ENCODE measurements around the gene LRRC61.
A peak's percentile ranks its signal among the peaks of the same experiment; 100 is the strongest.
"Not testable (repeated sequence)": the region's sequence is repeated elsewhere in the genome, so short reads cannot be mapped to it uniquely, and the experiment has no call there.

LRRC61 gene

DNA sequence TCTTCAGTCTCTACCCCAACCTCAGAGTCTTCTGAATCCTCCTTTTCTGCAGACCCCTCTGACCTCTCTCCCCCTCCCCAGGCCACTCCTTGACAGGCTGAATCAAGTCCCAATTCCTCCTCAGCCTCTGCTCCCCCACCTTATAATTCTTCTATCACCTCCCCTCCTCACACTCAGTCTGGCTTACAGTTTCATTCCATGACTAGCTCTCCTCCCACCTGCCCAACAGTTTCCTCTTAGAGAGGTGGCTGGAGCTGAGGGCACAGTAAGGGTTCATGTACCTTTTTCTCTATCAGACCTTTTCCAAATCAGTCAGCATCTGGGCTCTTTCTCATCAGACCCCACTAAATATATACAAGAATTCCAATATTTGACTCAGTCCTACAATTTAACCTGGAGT lies 14.6 kb upstream of the LRRC61 start:
- no peak for DNase-seq

DNA sequence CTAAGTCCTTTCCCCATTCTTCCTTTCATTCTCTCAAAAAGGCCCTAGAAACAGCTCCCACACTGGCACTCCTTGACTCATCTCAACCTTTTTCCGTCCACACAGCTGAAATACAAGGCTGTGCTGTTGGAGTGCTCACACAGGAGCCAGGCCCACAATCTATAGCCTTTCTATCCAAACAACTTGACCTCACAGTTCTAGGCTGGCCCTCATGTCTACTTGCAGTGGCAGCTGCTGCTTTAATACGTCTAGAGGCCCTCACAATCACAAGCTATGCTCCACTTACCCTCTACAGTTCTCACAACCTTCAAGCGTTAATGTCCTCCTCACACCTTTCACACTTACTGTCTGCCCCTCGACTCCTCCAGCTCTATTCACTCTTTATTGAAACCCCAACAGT lies 12.0 kb upstream of the LRRC61 start:
- DNase-seq = no peak

DNA sequence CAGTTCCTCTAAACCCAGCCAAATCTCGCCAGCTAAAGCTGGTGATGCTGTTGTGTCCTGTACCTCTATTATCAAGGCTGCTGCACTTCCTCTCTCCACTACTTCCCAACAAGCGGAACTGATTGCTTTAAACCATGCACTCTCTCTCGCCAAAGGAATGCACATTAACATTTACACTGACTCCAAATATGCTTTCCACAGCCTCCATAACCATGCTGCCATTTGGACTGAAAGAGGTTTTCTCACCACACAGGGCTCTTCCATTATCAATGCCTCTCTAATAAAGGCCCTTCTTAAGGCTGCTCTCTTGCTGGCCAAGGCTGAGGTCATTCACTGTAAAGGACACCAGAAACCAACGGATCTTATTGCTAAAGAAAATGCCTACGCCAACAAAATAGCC lies 11.4 kb upstream of the LRRC61 start:
- no peak for DNase-seq

DNA sequence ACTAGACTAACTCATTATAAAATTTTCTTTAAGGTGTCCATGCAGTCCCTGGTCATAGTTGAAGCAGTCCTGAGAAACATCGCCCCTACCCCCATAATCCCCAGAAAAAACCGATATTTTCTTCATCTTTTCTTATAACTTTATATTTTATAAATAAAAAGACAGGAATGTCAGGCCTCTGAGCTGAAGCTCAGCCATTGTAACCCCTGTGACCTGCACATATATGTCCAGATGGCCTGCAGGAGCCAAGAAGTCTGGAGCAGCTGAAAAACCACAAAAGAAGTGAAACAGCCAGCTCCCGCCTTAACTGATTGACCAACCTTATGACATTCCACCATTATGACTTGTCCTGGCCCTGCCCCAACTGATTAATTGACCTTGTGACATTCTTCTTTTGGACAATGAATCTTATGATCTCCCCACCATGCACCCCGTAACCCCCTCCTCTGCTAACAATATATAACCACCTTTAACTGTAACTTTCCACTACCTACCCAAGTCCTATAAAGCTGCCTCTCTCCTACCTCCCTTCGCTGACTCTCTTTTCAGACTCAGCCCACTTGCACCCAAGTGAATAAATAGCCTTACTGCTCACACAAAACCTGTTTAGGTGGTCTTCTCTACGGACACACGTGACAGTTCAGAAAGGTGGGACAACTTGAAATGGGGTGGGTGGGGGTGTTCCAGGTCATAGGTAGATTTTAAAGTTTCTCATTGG lies 10.3 kb upstream of the LRRC61 start:
- not testable (repeated sequence) for DNase-seq

DNA sequence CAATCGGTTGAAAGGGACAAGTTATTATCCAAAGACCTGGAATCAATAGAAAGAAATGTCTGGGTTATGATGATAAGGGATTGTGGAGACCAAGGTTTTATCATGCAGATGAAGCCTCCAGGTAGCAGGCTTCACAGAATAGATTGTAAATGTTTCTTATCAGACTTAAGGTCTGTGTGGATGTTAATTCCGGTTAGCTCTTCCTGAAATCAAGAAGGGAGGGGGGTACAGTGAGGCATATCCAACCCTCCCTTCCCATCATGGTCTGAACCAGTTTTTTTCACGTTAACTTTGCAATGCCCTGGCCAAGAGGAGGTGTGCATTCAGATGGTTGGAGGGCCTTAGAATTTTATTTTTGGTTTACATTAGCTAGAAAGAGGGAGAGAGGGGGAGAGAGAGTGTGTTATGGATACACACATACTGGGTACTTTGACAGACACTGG lies 9.8 kb upstream of the LRRC61 start:
- DNase-seq = no peak

DNA sequence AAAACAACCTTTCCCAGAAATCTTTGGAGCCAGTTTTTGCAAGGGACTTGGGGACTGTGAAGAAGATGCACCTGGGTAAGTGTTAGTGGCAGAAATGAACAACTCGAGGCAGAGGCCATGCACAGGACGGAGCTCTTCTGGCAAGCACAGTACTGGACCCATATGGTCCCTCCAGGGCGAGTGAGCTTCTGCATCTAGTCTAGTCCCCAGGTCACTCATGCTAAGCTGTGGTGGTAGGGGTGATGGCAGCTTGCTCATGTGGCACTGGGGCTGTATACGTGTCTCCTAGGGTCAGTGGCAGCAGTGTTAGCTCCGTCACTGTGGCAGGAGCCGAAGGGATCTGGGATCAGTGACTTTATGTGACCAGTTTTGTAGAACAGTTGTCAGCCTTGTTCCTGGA lies 9.3 kb upstream of the LRRC61 start:
- DNase-seq = no peak

DNA sequence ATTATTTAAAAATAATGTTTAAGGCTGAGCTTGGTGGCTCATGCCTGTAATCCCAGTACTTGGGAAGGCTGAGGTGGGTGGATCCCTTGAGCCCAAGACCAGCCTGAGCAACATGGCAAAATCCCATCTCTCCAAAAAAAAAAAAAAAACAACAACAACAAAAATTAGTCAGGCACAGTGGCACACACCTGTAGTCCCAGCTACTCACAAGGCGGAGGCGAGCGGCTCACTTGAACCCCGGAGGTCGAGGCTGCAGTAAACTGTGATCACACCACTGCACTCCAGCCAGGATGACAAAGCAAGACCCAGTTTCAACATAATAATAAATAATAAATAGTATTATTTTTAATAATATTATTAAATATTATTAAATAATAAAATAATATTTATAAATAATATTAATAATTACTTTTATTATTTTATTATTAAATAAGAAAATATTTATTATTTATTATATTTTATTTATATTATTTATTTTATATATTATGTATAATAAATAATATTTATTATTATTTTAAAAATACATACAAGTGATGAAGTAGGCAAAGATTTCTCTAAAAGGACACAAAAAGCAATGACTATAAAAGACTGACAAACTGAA lies 8.4 kb upstream of the LRRC61 start:
- no peak for DNase-seq

DNA sequence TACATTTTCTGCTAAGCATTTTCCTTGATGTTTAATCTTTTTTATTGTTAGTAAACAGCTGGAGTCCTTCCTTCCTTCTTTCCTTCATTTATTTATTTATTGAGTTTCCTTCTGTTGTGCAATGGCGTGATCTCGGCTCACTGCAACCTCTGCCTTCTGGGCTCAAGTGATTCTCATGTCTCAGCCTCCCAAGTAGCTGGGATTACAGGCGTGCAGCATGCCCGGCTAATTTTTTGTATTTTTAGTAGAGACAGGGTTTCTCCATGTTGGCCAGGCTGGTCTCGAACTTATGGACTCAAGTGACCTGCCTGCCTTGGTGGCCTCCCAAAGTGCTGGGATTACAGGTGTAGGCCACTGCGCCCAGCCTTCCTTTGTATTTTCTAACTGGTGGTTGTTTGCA lies 6.2 kb upstream of the LRRC61 start:
- DNase-seq = not testable (repeated sequence)

DNA sequence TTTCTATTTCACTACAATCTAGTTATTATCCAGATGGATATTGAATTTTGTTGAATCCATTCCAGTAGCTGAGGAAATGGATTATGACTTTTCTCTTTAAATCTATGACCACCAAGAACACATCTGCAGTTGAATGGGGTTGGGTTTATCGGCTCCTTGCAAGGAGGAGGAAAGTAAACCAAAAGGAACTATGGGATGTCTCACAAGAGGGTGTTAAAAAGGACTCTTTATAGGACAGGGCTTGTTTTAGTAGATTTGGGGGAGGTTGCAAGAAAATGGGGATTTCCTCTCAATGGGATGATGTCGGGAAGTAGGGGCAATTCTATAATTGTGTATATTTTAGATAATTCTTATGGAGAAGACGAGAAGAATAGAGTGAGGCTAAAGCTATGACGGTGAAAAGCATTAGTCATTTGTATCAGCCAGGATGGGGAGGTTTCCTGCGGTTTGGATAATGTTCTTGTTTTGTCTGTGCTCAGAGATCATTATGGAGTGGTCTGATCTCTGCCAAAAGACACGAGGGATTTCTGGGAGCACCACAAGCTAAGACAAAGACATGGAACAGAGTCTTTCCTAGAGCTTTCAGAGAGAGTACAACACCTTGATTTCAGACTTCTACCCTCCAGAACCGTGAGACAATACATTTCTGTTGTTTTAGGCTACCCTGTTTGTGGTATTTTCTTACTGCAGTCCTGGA lies 5.3 kb upstream of the LRRC61 start:
- DNase-seq = no peak

DNA sequence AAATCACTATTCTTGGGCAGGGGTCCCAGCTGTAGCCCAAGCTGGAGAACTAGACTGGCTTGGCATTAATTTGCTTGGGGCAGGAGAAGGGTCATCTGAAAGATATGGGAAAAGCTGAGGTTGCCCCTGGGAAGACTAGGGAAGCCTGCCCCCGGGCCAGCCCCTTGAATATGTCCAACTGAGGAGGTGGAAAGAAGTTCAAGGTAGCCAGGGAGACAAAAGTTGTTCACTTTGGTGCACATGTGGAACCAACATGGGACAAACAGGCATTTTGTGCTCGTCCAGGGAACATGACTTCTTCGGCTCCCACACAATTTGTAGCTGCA lies 1.4 kb upstream of the LRRC61 start:
- no peak for DNase-seq

DNA sequence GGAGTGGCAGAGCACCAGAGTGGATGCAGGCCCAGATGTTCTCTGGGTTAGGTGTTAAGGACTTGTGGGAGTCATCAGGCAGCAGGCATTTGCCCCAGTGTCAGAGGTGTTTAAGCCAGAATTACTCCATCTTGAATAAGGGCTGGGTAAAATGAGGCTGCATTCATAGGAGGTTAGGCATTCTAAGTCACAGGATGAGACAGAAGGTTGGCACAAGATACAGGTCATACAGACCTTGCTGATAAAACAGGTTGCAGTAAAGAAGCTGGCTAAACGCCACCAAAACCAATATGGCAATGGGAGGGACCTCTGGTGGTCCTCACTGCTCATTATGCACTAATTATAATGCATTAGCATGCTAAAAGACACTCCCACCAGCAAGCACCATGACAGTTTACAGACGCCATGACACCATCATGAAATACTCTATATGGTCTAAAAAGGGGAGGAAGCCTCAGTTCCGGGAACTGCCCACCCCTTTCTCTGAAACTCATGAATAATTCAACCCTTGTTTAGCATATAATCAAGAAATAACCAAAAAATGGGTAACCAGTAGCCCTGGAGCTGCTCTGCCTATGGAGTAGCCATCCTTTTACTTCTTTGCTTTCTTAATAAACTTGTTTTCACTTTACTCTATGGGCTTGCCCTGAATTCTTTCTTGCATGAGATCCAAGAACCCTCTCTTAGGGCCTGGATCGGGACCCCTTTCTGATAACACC lies 882 bp upstream of the LRRC61 start:
- peak; percentile 71 for DNase-seq

DNA sequence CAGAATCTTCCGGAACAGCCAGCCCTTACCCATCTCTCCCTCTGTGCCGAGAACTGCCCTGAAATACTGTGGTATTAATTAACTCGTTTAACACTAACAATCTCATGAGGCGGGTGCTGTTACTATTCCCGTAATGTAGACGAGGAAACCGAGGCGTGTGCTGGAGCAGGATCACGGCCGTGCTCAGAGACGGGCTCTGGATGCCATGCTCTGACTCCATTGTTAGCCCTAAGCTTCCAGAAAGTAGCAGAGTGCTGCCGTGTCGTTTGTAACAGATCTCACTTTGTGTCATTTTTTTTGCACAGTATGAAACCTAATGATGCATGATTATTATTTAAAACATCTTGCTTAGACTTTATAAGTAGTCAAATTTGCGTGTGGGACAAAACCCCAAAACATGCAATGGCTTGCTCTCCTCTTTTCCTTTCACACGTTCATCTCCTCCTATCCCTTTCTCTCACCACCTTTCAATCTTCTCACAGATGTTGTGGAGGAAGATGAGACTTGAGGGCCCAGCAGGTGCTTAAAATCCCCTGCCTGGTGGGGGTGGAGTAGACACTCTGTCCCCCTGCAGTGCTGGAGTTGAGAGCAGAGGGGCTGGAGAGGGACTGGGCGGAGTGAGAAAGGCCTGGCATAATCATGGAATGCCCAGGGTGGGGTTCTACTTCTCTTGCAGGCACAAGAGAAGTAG lies 672 bp downstream of the LRRC61 start:
- DNase-seq = no peak

DNA sequence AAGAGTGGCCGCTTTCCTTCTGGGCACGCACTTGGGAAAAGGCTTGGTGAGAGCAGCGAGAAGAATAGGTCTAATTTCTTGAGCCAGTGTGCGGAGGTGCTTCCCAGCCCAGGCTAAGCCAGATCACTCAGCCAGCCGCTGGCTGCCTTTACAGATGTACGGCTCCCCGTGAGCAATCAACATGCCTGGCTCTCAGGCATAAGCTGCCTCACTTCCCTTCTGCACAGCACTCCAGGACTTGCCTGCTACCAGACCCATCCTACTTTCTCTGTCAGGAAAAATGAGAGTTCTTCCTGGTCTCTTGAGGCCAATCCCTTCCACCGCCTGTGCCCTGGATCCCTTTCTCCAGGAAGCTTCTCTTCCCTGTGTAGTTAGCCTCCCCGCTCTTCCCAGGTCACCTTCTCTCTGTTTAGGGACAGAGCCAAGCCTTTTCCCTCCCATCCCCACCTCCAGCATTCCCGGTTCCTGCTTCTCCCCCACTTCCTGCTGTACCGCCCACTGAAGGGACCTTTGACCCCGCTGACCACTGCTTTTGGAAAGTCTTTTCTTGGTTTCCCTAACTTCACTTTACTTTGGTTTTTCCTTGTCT lies 1.3 kb downstream of the LRRC61 start:
- DNase-seq = no peak

DNA sequence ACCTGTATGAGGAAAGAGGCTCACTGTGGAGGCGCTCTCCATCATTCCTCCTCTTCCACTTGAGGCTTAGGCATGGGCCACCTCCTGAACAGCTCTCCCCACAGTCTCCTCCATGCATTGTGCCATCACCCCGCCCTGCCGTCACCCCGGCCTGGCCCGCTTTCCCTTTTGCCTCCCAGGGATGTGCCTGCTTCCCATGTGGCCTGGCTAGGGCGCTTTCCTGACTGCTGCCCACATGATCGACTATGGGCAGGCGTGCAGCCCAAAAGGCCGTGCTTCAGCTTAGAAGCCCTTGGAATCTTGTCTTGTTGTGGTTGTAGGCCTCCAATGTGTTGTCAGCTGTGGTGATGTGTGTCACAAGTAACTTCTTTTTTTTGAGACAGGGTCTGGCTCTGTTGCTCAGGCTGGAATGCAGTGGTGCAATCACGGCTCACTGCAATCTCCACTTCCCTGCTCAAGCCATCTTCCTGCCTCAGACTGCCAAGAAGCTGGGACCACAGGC lies 2.0 kb downstream of the LRRC61 start:
- no peak for DNase-seq

DNA sequence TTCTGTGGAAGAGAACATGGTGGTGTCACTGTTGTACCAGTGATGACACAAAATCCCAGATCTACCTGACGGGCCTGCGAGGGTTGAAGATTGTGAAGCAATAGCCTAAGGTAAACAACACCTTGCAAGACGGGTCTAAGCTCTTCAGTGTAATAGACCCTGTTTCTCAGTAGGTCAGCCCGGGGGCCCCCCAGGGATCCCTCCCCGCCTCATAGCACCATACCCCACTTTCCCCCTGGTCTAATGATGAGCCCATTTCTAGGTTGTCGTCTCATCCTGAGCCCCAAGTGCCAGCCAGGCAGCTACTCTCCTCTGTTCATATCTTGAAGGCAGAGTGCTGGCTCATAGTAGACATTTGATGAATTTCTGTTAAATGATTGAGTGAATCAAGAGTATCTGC lies 2.7 kb downstream of the LRRC61 start:
- DNase-seq = no peak

DNA sequence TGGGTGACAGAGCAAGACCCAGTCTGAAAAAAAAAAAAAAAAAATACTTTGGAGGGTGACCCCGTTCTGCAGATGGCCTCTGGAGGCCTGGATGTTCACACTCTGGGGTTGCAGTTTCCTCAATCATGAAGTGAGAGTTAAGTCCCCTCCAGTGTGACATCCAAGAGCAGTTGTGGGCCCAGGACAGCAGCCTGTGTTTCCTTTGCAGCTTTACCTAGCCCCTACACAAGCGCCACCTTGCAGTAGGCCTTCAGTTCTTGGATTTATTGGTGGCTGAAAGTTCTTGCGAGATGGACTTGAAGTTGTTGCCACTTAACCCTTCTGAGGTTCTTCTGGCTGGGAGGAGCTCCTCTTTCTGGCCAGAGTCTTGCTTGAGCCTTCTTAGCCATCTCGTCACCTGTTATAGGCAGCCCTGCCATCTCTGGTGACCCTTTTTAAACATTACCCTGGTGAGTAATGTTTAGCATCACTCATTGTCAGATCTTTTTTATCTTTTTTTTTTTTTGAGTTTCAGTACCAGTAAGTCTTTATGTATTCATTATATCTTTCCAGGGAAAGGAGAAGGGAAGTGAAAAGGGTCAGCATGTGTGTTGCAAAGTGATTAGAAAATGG lies 3.6 kb downstream of the LRRC61 start:
- DNase-seq = no peak

DNA sequence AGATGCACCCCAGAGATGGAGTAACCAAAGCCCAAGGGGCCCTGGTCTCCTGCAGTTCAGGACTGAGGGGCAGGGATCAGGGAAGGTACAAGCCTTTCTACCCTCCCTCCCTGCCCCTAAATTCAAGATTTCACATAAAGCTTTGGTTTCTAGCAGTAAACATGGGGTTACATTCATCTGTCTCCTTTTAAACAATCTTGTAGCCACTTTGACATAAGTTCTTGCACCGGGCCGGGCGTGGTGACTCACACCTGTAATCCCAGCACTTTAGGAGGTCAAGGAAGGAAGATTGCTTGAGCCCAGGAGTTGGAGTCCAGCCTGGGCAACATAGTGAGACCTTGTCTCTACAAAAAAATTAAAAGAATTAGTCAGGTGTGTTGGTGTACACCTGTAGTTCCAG lies 4.2 kb downstream of the LRRC61 start:
- DNase-seq = no peak

DNA sequence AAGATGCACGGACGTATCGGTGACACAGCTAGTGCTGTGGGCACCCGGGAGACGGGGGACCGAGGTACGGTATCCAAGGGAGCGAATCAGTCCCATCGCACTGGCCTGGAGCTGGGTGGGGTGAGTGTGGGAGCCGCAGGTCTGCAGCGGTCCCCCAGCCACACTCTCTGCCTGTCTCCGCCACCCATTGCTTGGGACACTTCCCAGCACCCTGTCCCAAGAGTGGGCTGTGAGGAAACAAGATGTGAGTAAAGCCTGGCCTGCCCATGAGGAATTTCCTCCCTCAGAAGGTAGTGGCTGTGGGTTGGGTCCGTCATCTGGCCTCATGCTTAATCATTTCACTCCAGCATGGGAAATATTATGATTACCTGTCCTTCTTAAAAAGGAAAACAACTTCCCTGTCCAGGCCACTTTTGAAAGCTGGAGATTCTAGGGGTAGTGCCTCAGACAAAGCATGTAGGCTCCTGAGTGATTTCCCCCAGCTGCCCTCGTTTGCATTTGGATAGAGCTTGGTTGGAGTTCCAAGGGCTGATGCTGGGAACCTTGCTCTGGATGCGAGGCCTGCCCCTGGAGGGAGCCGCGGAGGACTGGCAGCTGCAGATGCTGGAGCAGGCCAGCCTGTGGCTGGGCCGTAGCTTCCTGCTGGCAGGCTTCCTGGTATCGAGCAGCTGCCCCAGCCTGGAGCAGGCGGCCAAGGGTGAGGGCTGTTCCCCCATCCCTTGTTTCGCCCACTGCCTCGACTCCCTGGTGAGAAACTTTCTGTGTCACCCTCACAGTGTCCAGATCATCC lies 6.4 kb downstream of the LRRC61 start:
- DNase-seq = no peak

DNA sequence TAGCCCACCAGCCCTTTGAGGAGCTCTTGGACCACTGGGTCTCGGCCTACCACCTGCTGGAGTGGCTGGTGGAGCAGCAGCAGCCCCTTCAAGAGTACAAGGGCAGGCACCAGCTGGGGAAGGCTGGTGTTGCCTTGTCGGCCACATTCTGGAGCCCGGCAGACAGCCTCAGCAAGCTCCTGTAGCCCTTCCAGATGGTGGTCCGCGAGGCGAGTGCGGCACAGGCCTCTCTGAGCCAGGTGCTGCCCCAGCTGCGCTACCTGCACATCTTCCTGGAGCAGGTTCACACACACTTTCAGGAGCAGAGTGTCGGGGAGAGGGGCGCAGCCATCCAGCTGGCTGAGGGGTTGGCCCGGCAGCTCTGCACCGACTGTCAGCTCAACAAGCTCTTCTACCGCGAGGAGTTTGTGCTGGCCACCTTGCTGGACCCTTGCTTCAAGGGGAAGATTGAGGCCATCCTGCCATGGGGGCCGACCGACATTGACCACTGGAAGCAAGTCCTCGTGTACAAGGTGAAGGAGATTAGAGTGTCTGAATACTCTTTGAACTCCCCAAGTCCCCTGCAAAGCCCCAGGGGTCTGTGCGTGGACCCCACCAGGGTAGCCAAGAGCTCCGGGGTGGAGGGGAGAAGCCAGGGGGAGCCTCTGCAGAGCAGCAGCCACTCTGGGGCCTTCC lies 7.2 kb downstream of the LRRC61 start:
- DNase-seq = no peak

DNA sequence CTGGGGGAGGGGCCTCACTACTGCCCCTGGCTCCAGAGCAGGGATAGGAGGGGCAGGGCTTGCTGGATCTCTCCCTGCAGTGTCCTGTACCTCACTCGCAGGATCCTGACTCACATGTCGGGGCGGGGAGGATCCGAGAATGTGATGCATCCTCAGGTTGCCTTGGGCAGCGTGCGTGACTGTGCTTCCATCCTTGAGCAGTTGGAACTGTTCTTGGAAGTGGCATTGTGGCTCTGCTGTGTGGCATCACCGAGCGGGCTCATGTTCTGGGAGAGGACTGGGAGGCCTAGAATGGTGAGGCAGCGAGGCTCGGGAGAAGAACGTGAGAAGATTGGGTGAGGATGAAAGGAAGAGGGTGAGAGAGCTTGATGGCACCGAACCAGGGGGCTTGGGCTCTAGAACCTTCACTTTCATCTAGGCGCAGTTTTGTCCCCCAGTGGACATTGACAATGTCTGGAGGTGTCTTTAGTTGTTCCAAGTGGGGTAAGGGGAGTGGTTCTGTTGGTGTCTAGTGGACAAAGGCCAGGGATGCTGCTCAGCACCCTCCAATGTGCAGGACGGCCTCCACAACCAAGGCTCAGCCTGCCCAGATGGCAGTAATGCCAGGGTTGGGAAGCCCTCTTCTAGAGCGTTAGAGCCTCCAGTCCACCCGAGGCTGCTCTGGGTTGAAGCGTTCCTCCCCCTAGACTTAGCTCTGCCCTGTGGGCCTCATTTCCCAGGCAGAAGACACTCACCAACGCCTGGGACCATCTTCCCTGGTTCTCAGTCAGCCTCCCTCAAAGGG lies 9.9 kb downstream of the LRRC61 start:
- no peak for DNase-seq
